GM18867 (cell line): ENCODE measurements around the gene PPFIA4.

Source experiments
- ATAC-seq: cut with Tn5 transposase; IDR thresholded peaks from one replicate; pipeline ENCODE4 v1.9.1; 2021; ENCODE audit warnings: mild to moderate bottlenecking, moderate library complexity; ENCODE audit not compliant: unreplicated experiment

PPFIA4 gene

GRCh38 chr1:203124546-203125317 lies 98.4 kb downstream of the PPFIA4 start:
- ATAC-seq: no peak

- ATAC-seq: no peak
Observed at GRCh38 chr1:203126151-203126865, 100.0 kb downstream of the PPFIA4 start.

DNA sequence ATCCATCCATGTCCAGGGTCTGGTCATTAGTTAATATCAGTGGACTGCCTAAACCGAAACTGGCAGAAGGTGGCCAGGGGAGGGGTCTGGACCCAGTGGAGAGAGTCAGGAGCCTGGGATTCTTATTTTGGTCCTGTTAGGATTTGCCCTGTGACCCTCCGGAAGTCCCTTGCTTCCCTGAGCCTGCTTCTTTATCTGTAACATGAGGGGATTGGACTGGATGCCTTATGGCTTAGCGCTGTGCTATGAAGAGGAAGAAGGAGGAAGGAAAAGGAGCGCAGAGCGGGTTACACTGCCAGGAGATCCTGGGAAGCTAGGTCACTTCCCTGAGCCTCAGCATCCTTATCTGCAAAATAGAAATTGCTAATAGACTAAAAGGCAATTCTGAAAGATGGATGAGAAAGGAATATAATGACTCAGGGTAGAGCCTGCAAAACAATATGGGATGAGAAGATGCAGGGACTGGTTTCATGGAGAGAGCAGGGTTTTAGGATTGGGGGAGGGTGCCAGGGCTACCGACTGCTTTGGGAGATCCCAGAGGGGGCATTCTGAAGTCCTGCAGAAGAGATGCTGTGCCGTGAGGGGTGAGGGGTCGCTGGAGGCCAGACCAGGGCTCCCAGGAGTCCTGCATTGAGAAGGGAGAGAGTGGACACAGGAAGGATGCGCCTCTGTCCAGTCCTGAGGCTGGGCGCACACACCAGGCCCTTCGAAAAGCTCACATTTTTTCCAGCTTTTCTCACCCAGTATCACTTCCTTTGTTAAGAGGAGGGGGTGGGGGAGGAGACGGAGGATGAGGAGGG lies 100.8 kb downstream of the PPFIA4 start:
- ATAC-seq: no peak

- ATAC-seq: no peak
Observed at GRCh38 chr1:203127666-203128430, 101.6 kb downstream of the PPFIA4 start, which contains the start of gene ADORA1. Gene ADORA1 (plus strand): TSS chr1:203127726. CDS start chr1:203128842, 1,116 bp downstream.

DNA sequence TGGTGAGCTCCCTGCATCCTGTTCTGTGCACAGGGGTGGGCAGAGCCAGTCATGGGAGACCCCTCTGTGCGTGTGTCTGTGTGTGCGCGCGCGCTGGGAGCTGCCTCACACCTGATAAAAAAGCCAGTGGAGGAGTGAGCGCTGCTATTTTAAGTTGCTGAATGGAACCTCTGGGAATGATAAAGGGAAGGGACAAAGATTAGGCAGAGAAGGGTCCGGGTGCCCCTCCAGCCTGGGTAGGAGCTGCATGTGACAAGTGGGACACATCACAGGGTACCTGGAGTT lies 102.1 kb downstream of the PPFIA4 start:
- ATAC-seq: no peak
